Measurements from ENCODE around the gene SLC5A3.

SLC5A3 gene

GRCh38 chr21:34073032-34073748 is at the start of gene SLC5A3, which contains the start of gene MRPS6:
Gene SLC5A3 (plus strand): TSS chr21:34073578. CDS start chr21:34095199, 21,621 bp downstream.
Gene MRPS6 (plus strand): TSS chr21:34073578. CDS start chr21:34073701, 123 bp downstream.
- DNase-seq = peak; percentile 81

DNA sequence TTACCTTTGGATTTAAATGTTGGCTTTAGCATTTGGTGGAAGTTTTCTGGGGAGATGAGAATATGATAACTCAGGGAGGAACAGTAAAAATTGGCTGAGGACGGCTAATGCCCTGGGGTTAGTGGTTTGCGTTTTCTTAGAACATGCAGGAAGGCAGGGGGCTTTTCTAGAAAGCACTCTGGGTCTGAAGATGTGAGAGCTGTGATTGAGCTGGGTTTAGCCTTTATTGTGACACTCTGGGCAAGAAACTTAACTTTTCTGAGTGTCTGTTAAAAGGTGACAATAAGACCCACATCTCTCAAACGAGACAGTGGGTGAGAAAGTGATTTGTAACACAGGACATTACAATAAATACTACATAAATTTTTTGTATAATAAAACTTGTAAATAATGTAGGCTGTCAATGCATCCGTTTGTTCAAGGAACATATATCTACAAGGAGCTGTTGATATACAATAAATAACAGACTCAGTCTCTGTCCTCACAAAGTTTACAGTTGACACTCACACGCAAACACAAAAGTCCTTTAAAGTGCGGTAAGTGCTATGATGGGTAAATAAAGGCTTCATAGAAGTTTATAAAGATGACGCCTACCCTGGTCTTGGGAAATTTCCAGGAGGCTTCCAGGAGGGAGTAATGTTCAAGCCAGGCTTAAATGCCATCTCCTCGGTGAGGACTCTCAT is 49.5 kb upstream of the SLC5A3 start:
- DNase-seq = no peak

DNA sequence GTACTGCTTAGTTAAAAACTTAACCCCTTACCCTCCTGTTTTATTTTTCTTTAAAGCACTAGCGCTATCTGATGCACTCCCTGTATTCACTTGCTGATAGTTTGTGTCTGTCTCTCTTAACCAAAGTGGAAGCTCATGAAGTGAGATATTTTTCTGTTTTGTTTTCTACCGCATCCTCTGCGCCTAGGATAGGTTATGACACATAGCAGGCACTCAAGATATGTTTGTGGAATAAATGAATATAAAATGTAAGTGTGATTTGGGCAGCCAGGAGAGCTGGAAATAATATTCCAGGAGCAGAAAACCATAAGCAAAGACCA is 49.0 kb upstream of the SLC5A3 start:
- DNase-seq = no peak

DNA sequence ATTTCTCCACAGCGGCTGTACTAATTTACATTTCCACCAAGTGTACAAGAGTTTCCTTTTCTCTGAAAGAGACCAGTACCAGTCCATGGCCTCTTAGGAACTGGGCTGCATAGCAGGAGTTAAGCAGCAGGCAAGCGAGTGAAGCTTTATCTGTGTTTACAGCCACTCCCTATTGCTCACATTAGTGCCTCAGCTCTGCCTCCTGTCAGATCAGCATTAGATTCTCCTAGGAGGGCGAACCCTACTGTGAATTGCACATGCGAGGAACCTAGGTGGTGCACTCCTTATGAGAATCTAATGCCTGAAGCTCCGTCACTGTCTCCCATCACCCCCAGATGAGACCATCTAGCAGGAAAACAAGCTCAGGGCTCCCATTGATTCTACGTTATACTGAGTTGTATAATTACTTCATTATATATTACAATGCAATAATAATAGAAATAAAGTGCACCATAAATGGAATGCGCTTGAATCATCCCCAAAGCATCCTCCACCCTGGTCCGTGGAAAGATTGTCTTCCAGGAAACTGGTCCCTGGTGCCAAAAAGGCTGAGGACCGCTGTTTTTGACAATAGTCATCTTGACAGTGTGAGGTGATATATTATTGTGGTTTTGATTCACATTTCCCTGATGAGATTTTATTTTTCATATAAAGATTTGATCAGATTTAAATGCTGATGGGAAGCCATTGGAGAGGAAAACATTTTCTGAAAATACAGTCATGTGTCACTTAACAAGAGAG is 45.5 kb upstream of the SLC5A3 start:
- DNase-seq = no peak

DNA sequence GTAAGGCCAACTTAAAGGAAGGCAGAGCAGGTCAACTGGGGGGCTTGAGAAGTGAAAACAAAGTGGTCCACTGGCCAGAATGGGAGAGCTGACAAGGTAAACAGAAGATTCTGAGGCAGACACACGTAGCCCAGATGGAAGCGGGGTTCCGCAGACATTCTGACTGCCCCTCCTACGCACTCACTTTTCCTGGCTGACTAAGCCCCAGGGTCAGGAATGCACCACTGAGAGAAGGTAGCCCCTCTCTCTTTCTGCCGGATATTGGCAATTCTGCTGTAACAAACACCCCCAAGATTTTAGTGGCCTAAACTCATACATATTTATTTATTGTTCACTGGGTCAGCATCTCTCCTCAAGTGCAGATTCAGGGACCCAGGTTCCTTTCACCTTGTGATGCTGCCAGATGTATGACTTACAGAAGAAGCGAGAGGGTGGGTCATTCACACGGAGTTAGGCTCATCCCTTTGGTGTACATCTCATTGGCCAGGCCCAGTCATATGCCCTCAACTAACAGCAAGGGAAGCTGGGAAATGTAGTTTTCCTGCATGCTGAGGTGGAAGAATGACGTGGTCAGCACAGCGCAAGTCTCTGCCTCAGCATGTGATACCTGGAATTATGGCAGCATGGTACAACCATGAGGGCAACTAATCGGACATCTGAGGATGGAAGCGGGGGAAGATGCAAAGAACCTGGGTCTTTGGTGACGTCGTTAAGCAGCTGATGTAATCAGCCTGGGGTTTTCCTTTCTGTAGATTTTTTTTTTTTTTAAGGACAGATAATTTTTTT is 43.4 kb upstream of the SLC5A3 start:
- DNase-seq = peak; percentile 83

DNA sequence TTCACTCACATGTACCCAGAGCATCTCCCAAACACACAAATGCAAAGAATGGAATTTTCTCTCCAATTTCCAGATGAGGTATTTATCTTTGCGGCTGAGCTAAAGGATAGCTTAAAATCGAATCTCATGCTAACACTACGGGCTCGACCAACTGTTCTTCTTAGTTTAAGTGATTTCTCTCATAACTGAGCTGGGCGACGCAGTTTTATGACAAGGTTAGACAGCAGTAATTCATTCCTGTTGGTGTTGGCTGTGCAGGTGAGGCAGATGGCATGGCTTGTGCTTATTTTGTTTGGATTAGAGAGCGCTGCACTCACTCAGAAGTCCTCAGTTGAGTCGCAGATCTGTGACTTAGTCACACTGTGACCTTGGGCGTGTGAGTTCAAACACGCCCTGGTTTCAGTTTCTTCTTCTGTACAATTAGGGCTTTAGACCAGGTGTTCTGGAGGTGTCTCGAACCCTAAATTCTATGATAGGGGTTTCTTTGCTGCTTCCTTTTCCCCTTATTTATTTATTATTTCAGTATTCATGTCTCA is 41.5 kb upstream of the SLC5A3 start:
- DNase-seq = no peak

GRCh38 chr21:34034369-34035014 is 38.9 kb upstream of the SLC5A3 start:
- DNase-seq = no peak

GRCh38 chr21:34035619-34036354 is 37.6 kb upstream of the SLC5A3 start:
- no peak for DNase-seq

GRCh38 chr21:34037009-34037795 is 36.2 kb upstream of the SLC5A3 start:
- peak; percentile 46 for DNase-seq

DNA sequence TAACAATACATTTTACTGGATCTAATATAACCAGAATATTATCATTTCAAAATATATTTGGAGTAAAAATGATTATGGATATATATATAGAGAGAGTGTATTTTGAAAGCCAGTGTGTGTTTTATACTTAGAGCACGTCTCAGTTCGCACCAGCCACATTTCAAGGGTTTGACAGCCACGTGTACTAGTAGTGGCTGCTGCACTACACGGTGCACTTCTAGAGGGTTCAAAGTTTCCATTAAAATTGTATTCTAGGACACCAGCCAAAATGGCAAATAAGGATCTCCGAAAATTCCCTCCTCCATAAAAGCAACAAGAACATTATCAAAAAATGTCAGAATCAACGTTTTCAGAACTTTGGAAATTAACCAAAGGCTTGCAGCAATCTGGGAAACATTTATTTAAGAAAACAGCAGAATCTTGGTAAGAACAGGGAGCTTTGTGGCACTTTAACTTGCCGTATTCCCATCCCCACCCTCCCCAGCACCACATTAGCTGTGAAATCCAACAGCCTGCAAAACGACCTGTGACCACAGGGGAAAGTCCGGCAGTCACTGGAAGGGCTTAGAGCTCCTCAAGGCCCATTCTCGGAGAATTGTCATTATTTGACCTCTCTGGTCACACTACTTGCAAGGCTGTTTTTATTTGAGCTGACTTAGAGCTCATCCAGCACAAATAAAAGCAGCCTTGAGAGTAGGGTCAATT is 33.5 kb upstream of the SLC5A3 start:
- DNase-seq = no peak

- peak; percentile 16 for DNase-seq
Measured at GRCh38 chr21:34042735-34043134, 30.6 kb upstream of the SLC5A3 start.

DNA sequence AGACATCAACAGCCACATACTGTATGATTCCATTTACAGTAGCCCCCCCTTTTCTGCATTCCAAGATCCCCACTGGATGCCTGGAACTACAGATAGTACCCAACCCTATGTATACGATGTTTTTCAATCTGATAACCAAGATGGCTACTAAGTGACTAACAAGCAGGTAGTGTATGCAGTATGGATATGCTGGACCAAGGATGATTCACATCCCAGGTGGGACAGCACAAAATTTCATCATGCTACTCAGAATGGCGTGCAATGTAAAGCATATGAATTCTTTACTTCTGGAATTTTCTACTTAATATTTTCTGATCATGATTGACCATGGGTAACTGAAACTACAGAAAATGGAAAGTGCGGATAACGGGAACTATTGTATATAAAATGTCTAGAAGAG is 30.0 kb upstream of the SLC5A3 start:
- no peak for DNase-seq

- DNase-seq = no peak
Measured at GRCh38 chr21:34046917-34047316, 26.5 kb upstream of the SLC5A3 start.

DNA sequence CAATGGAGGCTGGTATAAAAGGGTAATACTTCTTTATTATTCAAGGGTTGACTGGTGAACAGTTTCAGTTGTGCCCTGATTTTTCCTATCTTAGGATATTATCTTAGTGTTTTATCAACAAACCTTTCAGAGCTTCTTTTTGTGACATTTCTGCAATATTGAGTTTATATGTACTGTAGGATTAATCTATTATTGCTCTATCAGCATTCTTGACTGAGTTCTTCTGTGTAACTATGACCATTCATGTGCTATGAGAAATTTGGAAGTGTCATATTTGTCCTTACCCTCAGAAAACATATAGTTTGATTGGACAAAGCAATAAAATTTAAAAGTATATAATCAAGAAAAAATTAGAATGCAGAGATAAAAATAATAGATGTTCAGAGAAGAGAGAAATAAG is 25.5 kb upstream of the SLC5A3 start:
- DNase-seq = no peak

GRCh38 chr21:34052171-34052570 is 21.2 kb upstream of the SLC5A3 start:
- no peak for DNase-seq

DNA sequence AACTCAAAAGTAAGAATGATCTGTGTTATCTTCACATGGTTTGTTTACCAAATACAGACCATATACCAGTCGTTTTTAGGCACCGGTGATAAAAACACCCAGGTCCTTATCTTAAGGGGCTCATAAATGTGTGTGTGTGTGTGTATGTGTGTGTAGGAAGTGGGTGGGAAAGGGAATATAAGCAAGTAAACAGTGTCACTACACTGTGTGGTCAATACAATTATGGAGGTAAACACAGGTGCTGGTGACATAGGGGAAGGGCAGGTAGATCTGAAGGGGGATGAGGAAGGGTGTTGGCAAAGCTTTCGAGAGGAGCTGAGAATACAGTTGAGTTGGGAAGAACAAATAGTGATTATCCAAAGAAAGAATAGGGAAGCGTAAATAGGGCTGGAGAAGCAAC is 19.1 kb upstream of the SLC5A3 start:
- DNase-seq = no peak

DNA sequence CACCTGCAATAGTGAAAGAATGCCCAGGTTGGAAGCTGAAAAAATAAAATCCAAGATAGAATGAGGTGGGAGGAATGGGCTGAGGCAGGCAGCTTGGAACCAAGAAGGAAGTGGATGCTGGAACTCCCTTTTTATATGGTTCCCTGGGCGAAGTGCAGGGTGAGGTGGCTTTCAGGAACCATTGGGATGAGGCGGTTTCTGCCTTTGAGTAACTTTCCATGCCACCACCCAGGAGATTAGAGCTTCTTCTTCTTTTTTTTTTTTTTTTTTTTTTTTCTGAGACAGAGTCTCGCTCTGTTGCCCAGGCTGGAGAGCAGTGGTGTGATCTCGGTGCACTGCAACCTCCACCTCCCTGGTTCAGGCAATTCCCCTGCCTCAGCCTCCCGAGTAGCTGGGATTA is 17.8 kb upstream of the SLC5A3 start:
- no peak for DNase-seq

DNA sequence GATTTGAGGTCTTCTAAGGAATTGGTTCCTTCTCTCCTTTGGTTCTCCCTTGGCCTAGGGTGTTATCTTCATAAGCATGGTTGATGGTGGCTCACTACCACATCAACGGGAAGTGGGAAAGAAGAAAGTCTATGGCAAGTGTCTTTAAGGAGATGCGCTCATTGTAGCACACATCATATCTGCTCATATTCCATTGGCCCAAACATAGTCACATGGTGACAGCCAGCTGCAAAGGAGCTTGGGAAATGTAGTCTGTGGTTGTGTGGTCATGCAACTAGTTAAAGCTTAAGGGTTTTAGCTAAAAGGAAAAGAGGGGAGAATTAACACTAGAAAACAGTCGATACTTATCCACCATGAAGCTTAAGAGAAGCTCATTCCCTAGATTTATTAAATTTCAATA is 11.4 kb upstream of the SLC5A3 start:
- no peak for DNase-seq

GRCh38 chr21:34065027-34065426 is 8.4 kb upstream of the SLC5A3 start:
- peak; percentile 25 for DNase-seq

DNA sequence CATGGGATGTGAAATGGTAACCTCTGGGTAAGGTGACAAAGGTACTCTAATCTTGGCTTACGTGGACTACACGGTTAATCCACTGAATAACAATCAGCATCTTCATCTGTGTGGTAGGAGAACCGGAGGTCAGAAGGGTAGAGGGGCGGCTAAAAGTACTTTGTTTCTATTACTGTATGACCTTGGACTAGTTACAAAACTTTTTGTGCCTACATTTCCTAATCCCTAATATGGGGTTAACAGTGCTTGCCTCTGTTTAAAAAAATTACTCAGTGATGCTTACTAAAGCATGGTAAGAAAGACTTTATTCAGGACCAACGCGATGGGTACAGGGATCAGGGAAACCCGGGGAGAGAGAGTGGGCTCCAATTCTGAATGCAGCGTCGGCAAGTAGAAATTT is 1.7 kb upstream of the SLC5A3 start:
- DNase-seq = no peak
